ENCODE data around the gene STARD4.

STARD4 gene

GRCh38 chr5:111530298-111530740, 18.0 kb upstream of the STARD4 start:
- peak in 8 of 56 donors; percentile 0 to 20 (median 2) for DNase-seq

GRCh38 chr5:111528056-111528455, 15.7 kb upstream of the STARD4 start:
- no peak for DNase-seq

GRCh38 chr5:111520908-111521307, 8.6 kb upstream of the STARD4 start:
- DNase-seq, result no peak

GRCh38 chr5:111518777-111519176, 6.4 kb upstream of the STARD4 start:
- no peak for DNase-seq

GRCh38 chr5:111517853-111518501, 5.6 kb upstream of the STARD4 start:
- no peak for DNase-seq

GRCh38 chr5:111514087-111514486, 1.8 kb upstream of the STARD4 start:
- DNase-seq, result no peak

GRCh38 chr5:111513131-111513520, 791 bp upstream of the STARD4 start:
- peak in 1 of 56 donors; percentile 32 for DNase-seq

- peak in 12 of 56 donors; percentile 12 to 65 (median 48) for DNase-seq
These were observed 432 bp downstream of the STARD4 start for GRCh38 chr5:111511831-111512374.

- peak in 1 of 56 donors; percentile 7 for DNase-seq
These were observed 1.0 kb downstream of the STARD4 start for GRCh38 chr5:111511174-111511830.

GRCh38 chr5:111509119-111509518, 3.2 kb downstream of the STARD4 start:
- no peak for DNase-seq

GRCh38 chr5:111507276-111507675, 5.1 kb downstream of the STARD4 start:
- DNase-seq, result no peak

GRCh38 chr5:111505096-111505495, 7.2 kb downstream of the STARD4 start:
- no peak for DNase-seq

GRCh38 chr5:111502956-111503355, 9.4 kb downstream of the STARD4 start:
- DNase-seq, result no peak

- DNase-seq, result no peak
These were observed 14.0 kb downstream of the STARD4 start for GRCh38 chr5:111498346-111498745.

GRCh38 chr5:111495159-111495558, 17.2 kb downstream of the STARD4 start:
- no peak for DNase-seq

GRCh38 chr5:111494355-111494999, 17.9 kb downstream of the STARD4 start:
- no peak for DNase-seq

GRCh38 chr5:111493031-111493430, 19.3 kb downstream of the STARD4 start:
- DNase-seq, result no peak

GRCh38 chr5:111488353-111488752, 24.0 kb downstream of the STARD4 start:
- no peak for DNase-seq

- no peak for DNase-seq
These were observed 25.4 kb downstream of the STARD4 start for GRCh38 chr5:111486926-111487325.

- DNase-seq, result no peak
These were observed 26.3 kb downstream of the STARD4 start for GRCh38 chr5:111486055-111486454.

GRCh38 chr5:111480346-111480745, 32.0 kb downstream of the STARD4 start:
- DNase-seq, result no peak

GRCh38 chr5:111478898-111479297, 33.4 kb downstream of the STARD4 start:
- DNase-seq, result no peak
